ENCODE results near the gene PRLH. TPM values are rescaled to one million over a fixed set of nuclear protein-coding genes. Genes with fewer than 3 reads are reported as not detected.

The PRLH gene
- not detected in 2 replicates for total RNA-seq (2014; rRNA removed; shearing (Covaris generic))

GRCh38 chr2:237566401-237567235 lies at the start of gene PRLH:
PRLH (plus strand) TSS chr2:237566574; CDS start chr2:237566574, 0 bp downstream.
- DNase-seq (ENCODE audit: low spot score) = no peak

- DNase-seq (ENCODE audit: low spot score) = no peak
These were observed 49.2 kb upstream of the PRLH start for GRCh38 chr2:237517163-237517562.

- no peak for DNase-seq (ENCODE audit: low spot score)
These were observed 48.4 kb upstream of the PRLH start for GRCh38 chr2:237517990-237518389.

GRCh38 chr2:237519506-237520245 lies 46.7 kb upstream of the PRLH start:
- DNase-seq (ENCODE audit: low spot score) = no peak

- DNase-seq (ENCODE audit: low spot score) = no peak
These were observed 46.1 kb upstream of the PRLH start for GRCh38 chr2:237520290-237520689.

GRCh38 chr2:237524631-237525030 lies 41.7 kb upstream of the PRLH start:
- DNase-seq (ENCODE audit: low spot score) = no peak

GRCh38 chr2:237525559-237526157 lies 40.7 kb upstream of the PRLH start:
- no peak for DNase-seq (ENCODE audit: low spot score)

- no peak for DNase-seq (ENCODE audit: low spot score)
These were observed 39.1 kb upstream of the PRLH start for GRCh38 chr2:237527233-237527632.

- no peak for DNase-seq (ENCODE audit: low spot score)
These were observed 38.6 kb upstream of the PRLH start for GRCh38 chr2:237527766-237528165.

- no peak for DNase-seq (ENCODE audit: low spot score)
These were observed 36.6 kb upstream of the PRLH start for GRCh38 chr2:237529452-237530402.

- DNase-seq (ENCODE audit: low spot score) = no peak
These were observed 35.6 kb upstream of the PRLH start for GRCh38 chr2:237530472-237531433.

GRCh38 chr2:237532160-237532559 lies 34.2 kb upstream of the PRLH start:
- DNase-seq (ENCODE audit: low spot score) = no peak

GRCh38 chr2:237533668-237534161 lies 32.7 kb upstream of the PRLH start:
- no peak for DNase-seq (ENCODE audit: low spot score)

- DNase-seq (ENCODE audit: low spot score) = no peak
These were observed 32.0 kb upstream of the PRLH start for GRCh38 chr2:237534380-237534779.

GRCh38 chr2:237535385-237536082 lies 30.8 kb upstream of the PRLH start:
- DNase-seq (ENCODE audit: low spot score) = no peak

- no peak for DNase-seq (ENCODE audit: low spot score)
These were observed 30.3 kb upstream of the PRLH start for GRCh38 chr2:237536083-237536415.

- no peak for DNase-seq (ENCODE audit: low spot score)
These were observed 29.8 kb upstream of the PRLH start for GRCh38 chr2:237536617-237537016.

- DNase-seq (ENCODE audit: low spot score) = no peak
These were observed 28.2 kb upstream of the PRLH start for GRCh38 chr2:237538001-237538720.

- no peak for DNase-seq (ENCODE audit: low spot score)
These were observed 27.5 kb upstream of the PRLH start for GRCh38 chr2:237538901-237539300.

All from HT-29 (cell line).